Thoracic aorta (tissue), 2 donors: ENCODE measurements around the gene APBA3. TPM values are rescaled to one million over a fixed set of nuclear protein-coding genes. Genes with fewer than 3 reads are reported as not detected.

Experiments used
- ATAC-seq: fragments of 150-250 bp; one replicate; pipeline ENCODE4 v1.8.0; 2017; ENCODE audit warnings: low read depth; ENCODE audit not compliant: insufficient number of reproducible peaks, low FRiP score
- DNase-seq: peaks from one replicate; pipeline ENCODE4 v3.0.0-alpha.2; 2020; ENCODE audit warnings: low spot score
- H3K27ac ChIP-seq, 2 donors: fragments of 200-600 bp; sonication (generic); 1 replicate in 1 of 2; 2 replicates in 1 of 2; pipeline ENCODE4 v1.5.1; 2016; ENCODE audit warnings: mild to moderate bottlenecking in 2 of 2, moderate library complexity in 2 of 2
- H3K27me3 ChIP-seq: fragments of 200-600 bp; sonication (generic); replicated peaks from 2 replicates; pipeline ENCODE4 v1.6.0; 2016; ENCODE audit warnings: mild to moderate bottlenecking; ENCODE audit not compliant: insufficient read depth
- H3K36me3 ChIP-seq: fragments of 200-600 bp; sonication (generic); one replicate; pipeline ENCODE4 v1.5.1; 2016
- H3K4me1 ChIP-seq, 2 donors: fragments of 200-600 bp; sonication (generic); 1 replicate in 1 of 2; 2 replicates in 1 of 2; pipeline versions ENCODE4 v1.5.1 to v1.6.0; 2016; ENCODE audit warnings: low read depth in 2 of 2, mild to moderate bottlenecking in 1 of 2; ENCODE audit not compliant: control insufficient read depth in 1 of 2
- H3K4me3 ChIP-seq: fragments of 200-600 bp; sonication (generic); 2 replicates; pipeline ENCODE4 v1.5.1; 2016; ENCODE audit warnings: mild to moderate bottlenecking
- H3K9me3 ChIP-seq: fragments of 200-600 bp; sonication (generic); 2 replicates; pipeline ENCODE4 v1.5.1; 2016
- total RNA-seq, 2 donors: library from RNA; depleted of rRNA; stranded (reverse); fragments of >200 nt; gene quantifications; one replicate each; pipeline versions ENCODE4 v1.1.0 to v1.2.3, GENCODE V29; 2016
- TF ChIP-seq, protein P1 (sequence below): fragments of 200-600 bp; sonication (generic); IDR thresholded peaks from one replicate; pipeline ENCODE4 v1.5.1; 2019; ENCODE audit warnings: antibody characterized with exemption

APBA3 gene
- total RNA-seq, 2 donors from 2014 or later = 17.4 to 26.8 TPM

DNA sequence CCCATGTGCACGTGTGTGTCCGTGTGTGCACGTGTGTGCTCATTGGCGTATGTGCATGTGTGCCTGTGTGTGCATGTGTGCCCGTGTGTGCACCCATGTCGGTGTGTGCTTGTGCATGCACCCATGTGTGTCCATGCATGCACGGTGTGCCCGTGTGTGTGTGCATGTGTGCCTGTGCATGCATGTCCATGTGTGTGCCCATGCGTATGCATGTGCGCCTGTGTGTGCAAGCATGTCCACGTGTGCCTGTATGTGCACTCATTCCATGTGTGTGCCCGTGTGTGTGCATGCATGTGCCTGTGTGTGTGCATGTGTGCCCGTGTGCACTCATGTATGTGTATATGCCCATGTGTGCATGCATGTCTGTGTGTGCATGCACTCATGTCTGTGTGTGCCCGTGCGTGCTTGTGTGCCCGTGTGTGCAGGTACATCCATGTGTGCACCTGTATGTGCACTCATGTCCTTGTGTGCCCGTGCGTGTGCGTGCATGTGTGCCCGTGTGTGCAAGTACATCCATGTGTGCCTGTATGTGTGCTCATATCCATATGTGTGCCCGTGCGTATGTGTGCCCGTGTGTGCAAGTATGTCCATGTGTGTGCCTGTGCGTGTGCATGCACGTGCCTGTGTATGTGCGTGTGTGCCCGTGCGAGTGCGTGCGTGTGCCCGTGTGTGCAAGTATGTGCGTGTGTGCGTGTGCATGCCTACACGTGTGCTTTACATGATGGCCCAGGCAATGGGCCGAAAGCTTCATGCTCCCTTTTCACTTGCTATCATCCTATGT lies 46.3 kb upstream of the APBA3 start:
- Histone ChIP-seq H3K4me3 (no peak overlapping the region), H3K27me3 (no peaks in the 10 kb centered on the region), H3K4me1 (no peaks in the 10 kb centered on the region), H3K27ac (no peak overlapping the region), H3K9me3 (no peaks in the 10 kb centered on the region), H3K36me3 (no peaks in the 10 kb centered on the region)
- TF ChIP-seq, protein P1, sequence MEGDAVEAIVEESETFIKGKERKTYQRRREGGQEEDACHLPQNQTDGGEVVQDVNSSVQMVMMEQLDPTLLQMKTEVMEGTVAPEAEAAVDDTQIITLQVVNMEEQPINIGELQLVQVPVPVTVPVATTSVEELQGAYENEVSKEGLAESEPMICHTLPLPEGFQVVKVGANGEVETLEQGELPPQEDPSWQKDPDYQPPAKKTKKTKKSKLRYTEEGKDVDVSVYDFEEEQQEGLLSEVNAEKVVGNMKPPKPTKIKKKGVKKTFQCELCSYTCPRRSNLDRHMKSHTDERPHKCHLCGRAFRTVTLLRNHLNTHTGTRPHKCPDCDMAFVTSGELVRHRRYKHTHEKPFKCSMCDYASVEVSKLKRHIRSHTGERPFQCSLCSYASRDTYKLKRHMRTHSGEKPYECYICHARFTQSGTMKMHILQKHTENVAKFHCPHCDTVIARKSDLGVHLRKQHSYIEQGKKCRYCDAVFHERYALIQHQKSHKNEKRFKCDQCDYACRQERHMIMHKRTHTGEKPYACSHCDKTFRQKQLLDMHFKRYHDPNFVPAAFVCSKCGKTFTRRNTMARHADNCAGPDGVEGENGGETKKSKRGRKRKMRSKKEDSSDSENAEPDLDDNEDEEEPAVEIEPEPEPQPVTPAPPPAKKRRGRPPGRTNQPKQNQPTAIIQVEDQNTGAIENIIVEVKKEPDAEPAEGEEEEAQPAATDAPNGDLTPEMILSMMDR = no peak
- ATAC-seq = no peak
- DNase-seq = no peak

DNA sequence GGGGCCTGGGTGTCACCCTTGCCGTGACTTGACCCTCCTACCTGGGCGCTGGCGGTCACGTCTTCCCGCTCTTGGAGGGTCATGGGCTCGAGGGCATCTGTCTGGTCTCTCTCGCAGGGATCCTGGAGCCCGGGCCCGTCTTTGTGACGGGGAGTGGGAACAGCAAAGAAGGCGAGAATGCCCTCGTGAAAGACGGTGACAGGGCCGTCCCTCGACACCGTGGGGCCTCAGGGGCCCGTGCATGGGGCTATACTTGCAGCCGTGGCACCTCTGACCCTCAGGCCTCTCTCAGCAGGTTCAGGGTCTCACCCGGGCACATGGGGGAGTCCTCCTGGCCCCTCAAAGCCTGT lies 45.6 kb upstream of the APBA3 start:
- ATAC-seq (no peak), DNase-seq (no peak)
- TF ChIP-seq, protein P1 = no peak
- Histone ChIP-seq H3K27me3 (no peaks in the 10 kb centered on the region), H3K4me1 (no peaks in the 10 kb centered on the region), H3K27ac (no peak overlapping the region), H3K9me3 (no peaks in the 10 kb centered on the region), H3K4me3 (no peak overlapping the region), H3K36me3 (no peaks in the 10 kb centered on the region)

DNA sequence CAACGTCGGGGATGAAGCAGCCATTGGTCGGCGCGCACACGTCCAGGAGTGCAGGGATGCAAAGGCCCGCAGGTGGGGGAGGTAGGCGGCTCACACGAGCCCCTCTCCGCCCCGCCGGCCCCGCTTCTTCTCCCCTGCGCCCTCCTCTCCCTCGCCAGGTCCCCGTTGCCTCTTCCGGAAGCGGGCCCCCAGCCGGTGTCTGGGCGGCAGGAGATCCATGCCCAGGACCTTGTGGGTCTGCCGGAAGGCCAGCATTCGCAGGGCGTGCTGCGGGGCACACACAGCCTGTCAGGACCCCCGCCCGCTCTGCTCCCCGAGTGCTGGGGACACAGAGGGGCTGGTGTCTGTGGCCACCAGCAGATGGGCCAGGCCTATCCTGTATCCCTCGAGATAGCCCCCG lies 44.4 kb upstream of the APBA3 start:
- no peak for DNase-seq
- peaks cover 8% of the 10 kb centered on the region for H3K27me3 ChIP-seq

DNA sequence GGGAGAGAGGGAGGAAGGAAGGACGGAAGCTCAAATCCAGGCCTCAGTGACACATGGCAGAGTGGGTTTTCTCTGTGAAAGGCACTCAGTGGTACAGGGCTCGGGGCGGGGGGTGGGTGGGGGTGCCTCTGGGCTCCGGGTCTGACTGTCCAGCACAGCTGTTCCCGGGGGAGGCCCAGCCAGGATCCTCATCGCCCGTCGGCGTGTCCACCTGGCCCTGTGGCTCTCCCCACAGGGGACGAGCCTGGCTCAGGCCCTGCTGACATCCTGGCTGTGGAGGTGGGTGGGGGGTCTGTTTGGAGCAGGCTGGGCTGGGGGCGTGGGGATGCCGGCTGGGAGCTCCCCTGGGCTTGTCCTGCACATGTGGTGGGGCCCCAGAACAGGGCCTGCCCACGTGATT lies 42.9 kb upstream of the APBA3 start:
- no peak for ATAC-seq
- Histone ChIP-seq H3K27ac (no peak overlapping the region), H3K9me3 (no peaks in the 10 kb centered on the region), H3K4me1 (peaks cover 9 to 11% of the 10 kb centered on the region in 2 donors), H3K27me3 (peaks cover 8% of the 10 kb centered on the region), H3K36me3 (no peaks in the 10 kb centered on the region), H3K4me3 (no peak overlapping the region)
- no peak for DNase-seq
- TF ChIP-seq, protein P1 = no peak

More for the DNA sequence above, 44.4 kb upstream of the APBA3 start:
- ATAC-seq = no peak
- H3K36me3 ChIP-seq = no peaks in the 10 kb centered on the region
- no peaks in the 10 kb centered on the region for H3K9me3 ChIP-seq
- H3K27ac ChIP-seq = no peak overlapping the region
- H3K4me3 ChIP-seq = no peak overlapping the region
- TF ChIP-seq, protein P1 = no peak
- H3K4me1 ChIP-seq = peaks cover 9 to 11% of the 10 kb centered on the region in 2 donors

DNA sequence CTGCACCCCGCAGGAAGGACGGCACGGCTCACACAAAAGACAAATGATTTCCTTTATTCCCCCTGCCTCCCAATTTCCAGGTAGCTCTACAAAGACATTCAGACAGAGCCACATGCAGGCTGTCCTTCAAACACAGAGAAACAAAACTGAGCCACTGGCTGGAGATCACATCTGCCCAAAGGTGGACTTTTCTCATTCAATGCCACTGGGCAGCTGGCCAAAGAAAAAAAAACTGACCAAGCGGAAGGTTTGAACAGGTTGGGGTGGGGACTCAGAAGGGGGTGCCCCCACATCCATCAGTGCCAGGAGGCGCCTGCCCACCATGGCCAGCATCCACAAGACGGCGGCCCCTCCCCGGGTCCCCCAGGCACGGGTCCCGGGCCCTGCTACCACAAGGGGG lies 42.5 kb upstream of the APBA3 start:
- no peaks in the 10 kb centered on the region for H3K36me3 ChIP-seq
- no peaks in the 10 kb centered on the region for H3K9me3 ChIP-seq
- TF ChIP-seq, protein P1 = no peak
- H3K4me3 ChIP-seq = no peak overlapping the region
- ATAC-seq (no peak), DNase-seq (no peak)
- no peak overlapping the region for H3K27ac ChIP-seq
- peaks cover 8% of the 10 kb centered on the region for H3K27me3 ChIP-seq
- H3K4me1 ChIP-seq = peaks cover 9 to 11% of the 10 kb centered on the region in 2 donors
